Vagina (tissue), 2 donors: ENCODE measurements around the gene PGAM5.

Experiments used
- POLR2A ChIP-seq, 2 donors: fragments of 450-650 bp; IDR thresholded peaks; one replicate each; pipeline ENCODE4 v1.6.1; 2017; ENCODE audit warnings: antibody characterized with exemption in 2 of 2, mild to moderate bottlenecking in 2 of 2, moderate library complexity in 2 of 2
- TF ChIP-seq, protein P1 (sequence below), 3 experiments: fragments of 450-650 bp in 2 of 3; fragments of 200-600 bp in 1 of 3; sonication (generic) in 1 of 3; IDR thresholded peaks; one replicate each; pipeline ENCODE4 v1.5.1; 2017 to 2019; ENCODE audit warnings: antibody characterized with exemption in 3 of 3, mild to moderate bottlenecking in 2 of 3, moderate library complexity in 2 of 3

DNA sequence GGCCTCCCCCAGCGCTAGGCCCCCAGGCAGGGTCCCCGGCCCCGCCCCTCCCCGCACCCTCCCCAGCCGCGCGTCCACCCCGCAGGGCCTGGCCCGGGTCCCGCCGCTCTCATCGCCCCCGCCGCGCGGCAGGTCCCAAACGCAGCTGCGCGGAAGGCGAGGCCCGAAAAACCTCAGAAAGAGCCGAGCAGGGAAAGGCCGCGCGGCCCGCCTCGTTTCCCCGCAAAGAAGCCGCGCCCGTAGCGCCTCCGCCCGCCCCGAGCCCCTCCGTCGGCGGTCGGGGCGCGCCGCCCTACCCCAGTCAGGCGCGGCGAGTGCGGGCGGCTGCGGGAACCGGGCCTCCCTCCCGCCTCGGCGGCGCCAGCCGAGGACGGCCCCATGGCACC, 23.8 kb upstream of the PGAM5 start:
- TF ChIP-seq, protein P1, sequence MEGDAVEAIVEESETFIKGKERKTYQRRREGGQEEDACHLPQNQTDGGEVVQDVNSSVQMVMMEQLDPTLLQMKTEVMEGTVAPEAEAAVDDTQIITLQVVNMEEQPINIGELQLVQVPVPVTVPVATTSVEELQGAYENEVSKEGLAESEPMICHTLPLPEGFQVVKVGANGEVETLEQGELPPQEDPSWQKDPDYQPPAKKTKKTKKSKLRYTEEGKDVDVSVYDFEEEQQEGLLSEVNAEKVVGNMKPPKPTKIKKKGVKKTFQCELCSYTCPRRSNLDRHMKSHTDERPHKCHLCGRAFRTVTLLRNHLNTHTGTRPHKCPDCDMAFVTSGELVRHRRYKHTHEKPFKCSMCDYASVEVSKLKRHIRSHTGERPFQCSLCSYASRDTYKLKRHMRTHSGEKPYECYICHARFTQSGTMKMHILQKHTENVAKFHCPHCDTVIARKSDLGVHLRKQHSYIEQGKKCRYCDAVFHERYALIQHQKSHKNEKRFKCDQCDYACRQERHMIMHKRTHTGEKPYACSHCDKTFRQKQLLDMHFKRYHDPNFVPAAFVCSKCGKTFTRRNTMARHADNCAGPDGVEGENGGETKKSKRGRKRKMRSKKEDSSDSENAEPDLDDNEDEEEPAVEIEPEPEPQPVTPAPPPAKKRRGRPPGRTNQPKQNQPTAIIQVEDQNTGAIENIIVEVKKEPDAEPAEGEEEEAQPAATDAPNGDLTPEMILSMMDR (IDR thresholded peaks at IDR 0.05): no peak
- no peak for TF ChIP-seq POLR2A (IDR thresholded peaks at IDR 0.05)
